ENCODE data around the gene ZNF385B. TPM values are rescaled to one million over a fixed set of nuclear protein-coding genes. Genes with fewer than 3 reads are reported as not detected.

Gene ZNF385B
- total RNA-seq, 1 experiment from 2014 or later: 1.3 TPM

DNA sequence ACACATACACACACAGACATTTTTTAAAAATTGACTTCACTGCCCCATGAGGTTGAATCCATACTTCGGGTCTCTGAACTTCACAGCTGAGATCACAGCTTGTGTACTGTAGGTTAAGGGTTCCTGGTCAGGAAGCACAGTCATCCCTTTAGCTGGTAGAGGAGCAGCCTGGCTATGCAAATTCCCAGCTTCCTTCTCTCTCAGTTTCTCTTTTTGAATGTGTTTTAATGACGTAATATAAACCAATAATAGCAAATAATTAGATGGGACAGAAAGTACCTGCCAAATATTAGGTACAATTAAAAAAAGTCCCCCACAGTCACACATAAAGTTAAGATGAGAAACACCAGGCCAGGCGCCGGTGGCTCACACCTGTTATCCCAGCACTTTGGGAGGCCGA is 178.7 kb downstream of the ZNF385B start:
- DNase-seq (ENCODE audit: low spot score): no peak

DNA sequence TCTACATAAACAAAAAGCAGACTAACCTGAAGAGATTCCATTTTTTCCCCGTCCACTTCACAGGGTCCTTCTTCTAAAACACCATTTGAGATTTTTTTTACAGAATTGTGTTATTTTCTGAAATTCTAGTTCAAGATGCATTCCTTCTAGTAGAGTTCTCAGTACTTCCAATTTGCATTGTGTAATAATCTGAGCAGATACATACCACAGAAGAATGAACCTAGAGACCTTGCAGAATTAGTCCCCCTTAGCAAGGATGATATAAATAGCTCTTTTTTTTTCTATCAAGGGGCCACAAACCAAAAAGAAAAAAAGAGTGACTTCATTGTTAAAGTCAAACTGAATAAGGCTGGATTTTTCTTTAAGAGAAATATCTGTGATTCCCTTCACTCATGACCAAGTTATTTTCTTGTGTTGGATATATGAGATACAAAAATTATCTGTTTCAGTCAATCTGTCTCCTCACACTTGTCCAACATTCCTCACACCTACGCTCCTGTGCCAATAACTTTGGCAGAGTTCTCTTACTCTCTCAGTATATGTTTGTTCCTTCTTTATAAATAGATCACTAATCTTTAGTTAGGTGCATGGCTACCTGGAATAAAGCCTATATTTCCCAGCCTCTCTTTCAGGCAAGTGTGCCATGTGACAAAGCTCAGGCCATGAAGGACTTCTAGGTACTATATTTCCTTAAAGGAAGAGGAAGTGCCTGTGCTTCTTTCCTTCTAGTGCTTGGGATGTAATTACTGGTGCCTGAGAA is 183.5 kb downstream of the ZNF385B start:
- no peak for DNase-seq (ENCODE audit: low spot score)

DNA sequence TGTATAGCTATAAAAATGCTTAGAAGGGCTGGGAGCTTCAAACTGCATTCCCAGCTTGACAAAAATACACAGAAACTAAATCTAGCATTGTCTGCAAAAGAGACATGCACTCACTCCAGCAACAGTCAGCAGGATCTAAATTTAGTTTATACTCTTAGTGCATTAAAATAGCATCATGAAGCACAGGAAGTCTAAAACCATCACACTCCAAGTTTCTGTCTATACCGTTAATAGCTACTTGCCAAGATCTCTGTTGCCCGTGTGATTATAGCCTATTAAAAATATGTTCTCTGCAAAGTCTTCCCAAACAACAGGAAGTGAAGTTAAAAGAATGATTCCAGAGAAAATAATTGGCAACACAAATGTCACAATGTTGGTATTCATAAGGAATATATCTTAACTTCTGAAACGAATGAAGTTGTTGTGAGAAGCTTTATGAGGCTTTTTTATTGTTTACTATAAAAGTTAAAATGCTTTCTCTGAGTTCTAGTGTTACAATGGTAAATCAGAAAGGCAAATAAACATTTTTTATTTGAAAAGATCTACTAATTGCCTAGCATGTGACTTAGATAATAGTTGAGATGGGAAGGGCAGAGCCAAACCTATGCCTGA is 184.2 kb downstream of the ZNF385B start:
- DNase-seq (ENCODE audit: low spot score): no peak

- DNase-seq (ENCODE audit: low spot score): no peak
These were observed 186.0 kb downstream of the ZNF385B start for GRCh38 chr2:179675435-179675834.

- no peak for DNase-seq (ENCODE audit: low spot score)
These were observed 190.1 kb downstream of the ZNF385B start for GRCh38 chr2:179671043-179671981.

- DNase-seq (ENCODE audit: low spot score): no peak
These were observed 192.2 kb downstream of the ZNF385B start for GRCh38 chr2:179669196-179669595.

DNA sequence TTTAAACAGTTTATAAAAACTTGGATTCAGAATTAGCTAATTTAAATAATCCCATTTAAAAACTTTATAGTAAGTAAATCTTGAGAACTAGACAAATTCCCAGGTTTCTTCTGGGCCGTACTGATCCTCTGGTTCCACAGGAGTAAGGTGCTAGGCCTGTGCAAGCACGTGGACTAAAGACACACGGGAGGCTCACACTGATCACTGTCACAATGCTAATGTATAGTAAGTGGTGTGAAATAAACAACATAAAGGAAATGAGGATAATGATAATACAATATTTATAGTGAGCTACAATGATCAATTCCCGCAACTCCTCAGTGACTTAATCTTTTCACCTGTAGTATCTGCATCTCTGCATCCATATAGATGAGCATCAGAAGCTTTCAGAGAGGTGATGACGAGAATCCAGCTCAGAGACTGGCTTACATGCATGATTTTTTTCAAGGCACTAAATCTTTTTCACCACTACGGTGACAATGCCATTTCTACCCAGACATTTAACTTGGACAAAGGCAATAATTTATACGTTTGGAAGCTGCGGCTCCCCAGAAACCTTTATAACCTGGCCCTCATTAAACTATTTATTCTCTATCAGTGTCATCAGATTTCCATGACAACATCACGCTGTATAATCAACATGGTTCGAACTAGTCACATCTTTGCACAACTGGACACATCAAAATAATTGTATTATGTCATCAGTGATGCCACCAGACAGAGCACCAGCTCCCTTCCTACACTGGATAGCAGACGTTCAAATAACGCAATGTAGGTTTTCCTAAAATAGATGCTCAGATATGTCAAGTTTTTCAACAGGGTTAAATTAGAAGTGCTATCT is 196.2 kb downstream of the ZNF385B start:
- DNase-seq (ENCODE audit: low spot score): no peak

GRCh38 chr2:179661986-179662385 is 199.4 kb downstream of the ZNF385B start:
- DNase-seq (ENCODE audit: low spot score): no peak

- no peak for DNase-seq (ENCODE audit: low spot score)
These were observed 204.3 kb downstream of the ZNF385B start for GRCh38 chr2:179657068-179657595.

DNA sequence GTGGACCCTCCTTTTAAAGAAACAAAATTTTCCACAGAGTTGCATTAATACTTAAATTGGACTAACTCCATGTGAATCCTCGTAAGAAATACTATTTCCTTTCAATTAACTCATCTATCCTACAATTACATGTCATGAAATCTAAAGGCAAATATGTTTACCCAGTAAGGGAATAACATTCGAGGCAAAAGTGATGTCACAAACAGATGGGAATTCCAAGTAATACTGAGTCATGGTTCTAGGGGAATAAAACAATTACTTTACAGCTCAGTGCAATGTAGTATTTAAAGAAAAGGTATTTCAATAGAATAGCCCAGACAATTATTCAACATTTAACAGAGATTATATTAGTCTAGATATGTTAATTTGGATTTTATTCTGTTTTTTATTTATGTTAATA is 205.8 kb downstream of the ZNF385B start:
- no peak for DNase-seq (ENCODE audit: low spot score)

- no peak for DNase-seq (ENCODE audit: low spot score)
These were observed 206.6 kb downstream of the ZNF385B start for GRCh38 chr2:179654806-179655205.

DNA sequence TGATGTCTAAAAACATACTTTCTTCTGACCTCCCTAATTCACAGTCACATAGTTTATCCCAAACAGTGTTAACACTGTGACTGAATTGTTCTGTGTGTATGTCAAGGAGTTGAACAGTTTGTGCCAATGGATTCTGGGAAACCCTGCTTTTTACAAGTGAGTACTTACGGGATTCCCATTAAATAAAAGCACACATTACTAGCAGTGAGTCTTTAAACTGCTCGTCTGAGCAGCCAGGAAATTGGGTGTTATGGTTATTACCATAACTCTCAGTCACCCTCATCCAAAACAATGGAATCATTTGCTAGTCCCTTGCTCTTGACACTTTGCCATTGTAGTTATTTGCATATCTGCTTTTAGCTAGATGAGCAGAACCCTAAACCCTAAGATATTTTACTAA is 209.1 kb downstream of the ZNF385B start:
- no peak for DNase-seq (ENCODE audit: low spot score)

- DNase-seq (ENCODE audit: low spot score): no peak
These were observed 211.0 kb downstream of the ZNF385B start for GRCh38 chr2:179650420-179650819.

- no peak for DNase-seq (ENCODE audit: low spot score)
These were observed 214.4 kb downstream of the ZNF385B start for GRCh38 chr2:179646862-179647587.

DNA sequence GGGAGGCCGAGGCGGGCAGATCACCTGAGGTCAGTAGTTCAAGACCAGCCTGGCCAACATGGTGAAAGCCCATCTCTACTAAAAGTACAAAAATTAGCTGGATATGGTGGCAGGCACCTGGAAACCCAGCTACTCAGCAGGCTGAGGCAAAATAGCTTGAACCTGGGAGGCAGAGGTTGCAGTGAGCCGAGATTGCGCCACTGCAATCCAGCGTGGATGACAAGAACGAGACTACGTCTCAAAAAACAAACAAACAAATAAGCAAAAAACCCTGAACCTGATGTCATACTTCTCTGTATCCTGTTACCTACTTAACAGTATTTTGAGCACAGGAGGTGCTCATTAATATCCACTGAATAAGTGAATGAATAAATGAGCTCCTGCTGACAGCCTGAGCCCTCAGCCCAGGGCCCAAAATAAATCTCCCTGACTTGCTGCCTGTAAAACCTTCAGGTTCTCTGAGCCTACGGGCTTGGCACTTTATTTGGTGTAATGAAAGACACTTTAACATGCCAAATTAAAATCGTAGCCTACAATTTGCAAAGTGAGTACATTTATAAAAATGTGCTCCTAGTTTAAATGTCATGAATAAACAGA is 215.1 kb downstream of the ZNF385B start:
- no peak for DNase-seq (ENCODE audit: low spot score)

GRCh38 chr2:179645047-179645446 is 216.4 kb downstream of the ZNF385B start:
- no peak for DNase-seq (ENCODE audit: low spot score)

- DNase-seq (ENCODE audit: low spot score): no peak
These were observed 218.9 kb downstream of the ZNF385B start for GRCh38 chr2:179642462-179642861.

- DNase-seq (ENCODE audit: low spot score): no peak
These were observed 224.4 kb downstream of the ZNF385B start for GRCh38 chr2:179636995-179637394.

GRCh38 chr2:179636100-179636980 is 225.1 kb downstream of the ZNF385B start:
- DNase-seq (ENCODE audit: low spot score): no peak

All from H4 (cell line).